Fibroblast of lung (primary cell): ENCODE results near the gene OR4E1.

ENCODE experiments used
- EZH2 ChIP-seq: IDR thresholded peaks from 2 replicates; pipeline ENCODE4 v1.5.1; 2012; ENCODE audit warnings: low read length, control low read depth, mild to moderate bottlenecking; ENCODE audit errors: missing control alignments
- TF ChIP-seq, protein P1 (sequence below), 2 donors: IDR thresholded peaks in 1 of 2; conservative IDR thresholded peaks in 1 of 2; 1 replicate in 1 of 2; 2 replicates in 1 of 2; pipeline ENCODE4 v1.5.1; 2011 to 2012; ENCODE audit warnings: low read length in 2 of 2, control low read depth in 1 of 2, inconsistent platforms in 1 of 2, low read depth in 1 of 2, mild to moderate bottlenecking in 1 of 2

GRCh38 chr14:21647380-21647779, 26.2 kb downstream of the OR4E1 start:
- TF ChIP-seq, protein P1, sequence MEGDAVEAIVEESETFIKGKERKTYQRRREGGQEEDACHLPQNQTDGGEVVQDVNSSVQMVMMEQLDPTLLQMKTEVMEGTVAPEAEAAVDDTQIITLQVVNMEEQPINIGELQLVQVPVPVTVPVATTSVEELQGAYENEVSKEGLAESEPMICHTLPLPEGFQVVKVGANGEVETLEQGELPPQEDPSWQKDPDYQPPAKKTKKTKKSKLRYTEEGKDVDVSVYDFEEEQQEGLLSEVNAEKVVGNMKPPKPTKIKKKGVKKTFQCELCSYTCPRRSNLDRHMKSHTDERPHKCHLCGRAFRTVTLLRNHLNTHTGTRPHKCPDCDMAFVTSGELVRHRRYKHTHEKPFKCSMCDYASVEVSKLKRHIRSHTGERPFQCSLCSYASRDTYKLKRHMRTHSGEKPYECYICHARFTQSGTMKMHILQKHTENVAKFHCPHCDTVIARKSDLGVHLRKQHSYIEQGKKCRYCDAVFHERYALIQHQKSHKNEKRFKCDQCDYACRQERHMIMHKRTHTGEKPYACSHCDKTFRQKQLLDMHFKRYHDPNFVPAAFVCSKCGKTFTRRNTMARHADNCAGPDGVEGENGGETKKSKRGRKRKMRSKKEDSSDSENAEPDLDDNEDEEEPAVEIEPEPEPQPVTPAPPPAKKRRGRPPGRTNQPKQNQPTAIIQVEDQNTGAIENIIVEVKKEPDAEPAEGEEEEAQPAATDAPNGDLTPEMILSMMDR (conservative IDR thresholded peaks at IDR 0.05 in 1 of 2, IDR thresholded peaks at IDR 0.05 in 1 of 2; ENCODE audit: low read depth in 1 of 2, low read length in 2 of 2) = no peak
- TF ChIP-seq EZH2 = no peak
